DMS53 treated with DMSO at 0.1 percent for 48 hours (cell line): ENCODE results near the gene PCGF2.

Experiments used
- DNase-seq: peaks from one replicate; lab custom pipeline; 2025; ENCODE audit not compliant: unreplicated experiment; lab: John Stamatoyannopoulos, UW

Gene PCGF2

GRCh38 chr17:38719943-38720641 lies 28.0 kb downstream of the PCGF2 start:
- DNase-seq = no peak

- DNase-seq = no peak
These were observed 28.7 kb downstream of the PCGF2 start for GRCh38 chr17:38719289-38719942.

GRCh38 chr17:38717139-38717745 lies 30.9 kb downstream of the PCGF2 start:
- DNase-seq = no peak

GRCh38 chr17:38716368-38717005 lies 31.6 kb downstream of the PCGF2 start:
- DNase-seq = no peak

GRCh38 chr17:38715216-38715943 lies 32.8 kb downstream of the PCGF2 start:
- DNase-seq = no peak

- no peak for DNase-seq
These were observed 34.6 kb downstream of the PCGF2 start for GRCh38 chr17:38713456-38714075.

GRCh38 chr17:38712593-38712992 lies 35.5 kb downstream of the PCGF2 start:
- DNase-seq = no peak

GRCh38 chr17:38711792-38712571 lies 36.2 kb downstream of the PCGF2 start:
- DNase-seq = no peak

- no peak for DNase-seq
These were observed 37.2 kb downstream of the PCGF2 start for GRCh38 chr17:38710985-38711384.

- DNase-seq = no peak
These were observed 37.6 kb downstream of the PCGF2 start for GRCh38 chr17:38710604-38710962.

GRCh38 chr17:38709864-38710603 lies 38.1 kb downstream of the PCGF2 start:
- no peak for DNase-seq

GRCh38 chr17:38709104-38709820 lies 38.9 kb downstream of the PCGF2 start:
- DNase-seq = no peak

GRCh38 chr17:38707678-38708351 lies 40.3 kb downstream of the PCGF2 start:
- no peak for DNase-seq

GRCh38 chr17:38706505-38707216 lies 41.5 kb downstream of the PCGF2 start:
- no peak for DNase-seq

GRCh38 chr17:38705803-38706504 lies 42.2 kb downstream of the PCGF2 start:
- no peak for DNase-seq

- no peak for DNase-seq
These were observed 42.7 kb downstream of the PCGF2 start for GRCh38 chr17:38705523-38705802.
